Brain microvascular endothelial cell (primary cell): ENCODE data around the gene CEP41.

Experiments used
- DNase-seq: peaks from one replicate; pipeline ENCODE4 v3.0.0-alpha.2; 2020
- H3K27ac ChIP-seq: fragments of 250-450 bp; sonication (Bioruptor Pico); 2 replicates; pipeline ENCODE4 v1.5.1; 2020; ENCODE audit warnings: mild to moderate bottlenecking, moderate library complexity
- H3K27me3 ChIP-seq: fragments of 250-450 bp; sonication (Bioruptor Pico); replicated peaks from 2 replicates; pipeline ENCODE4 v1.5.1; 2020; ENCODE audit warnings: mild to moderate bottlenecking
- H3K36me3 ChIP-seq: fragments of 250-450 bp; sonication (Bioruptor Pico); replicated peaks from 2 replicates; pipeline ENCODE4 v1.5.1; 2020; ENCODE audit warnings: mild to moderate bottlenecking
- H3K4me3 ChIP-seq: 2 replicates; pipeline ENCODE4 v1.5.1; 2011; ENCODE audit warnings: low read depth, mild to moderate bottlenecking, control low read depth, low read length, moderate library complexity
- in situ Hi-C: cut with HindIII; loops from 2 replicates; pipeline ENCODE4 v1.10.0; 2017; ENCODE audit warnings: low sequenced_read_pairs, low pct_ligation_motif_present
- TF ChIP-seq, protein P1 (sequence below): IDR thresholded peaks from 2 replicates; pipeline ENCODE4 v1.5.1; 2011; ENCODE audit warnings: low read depth, mild to moderate bottlenecking, moderate library complexity, low read length, control low read depth, inconsistent platforms; ENCODE audit errors: missing control alignments

CEP41 gene

DNA sequence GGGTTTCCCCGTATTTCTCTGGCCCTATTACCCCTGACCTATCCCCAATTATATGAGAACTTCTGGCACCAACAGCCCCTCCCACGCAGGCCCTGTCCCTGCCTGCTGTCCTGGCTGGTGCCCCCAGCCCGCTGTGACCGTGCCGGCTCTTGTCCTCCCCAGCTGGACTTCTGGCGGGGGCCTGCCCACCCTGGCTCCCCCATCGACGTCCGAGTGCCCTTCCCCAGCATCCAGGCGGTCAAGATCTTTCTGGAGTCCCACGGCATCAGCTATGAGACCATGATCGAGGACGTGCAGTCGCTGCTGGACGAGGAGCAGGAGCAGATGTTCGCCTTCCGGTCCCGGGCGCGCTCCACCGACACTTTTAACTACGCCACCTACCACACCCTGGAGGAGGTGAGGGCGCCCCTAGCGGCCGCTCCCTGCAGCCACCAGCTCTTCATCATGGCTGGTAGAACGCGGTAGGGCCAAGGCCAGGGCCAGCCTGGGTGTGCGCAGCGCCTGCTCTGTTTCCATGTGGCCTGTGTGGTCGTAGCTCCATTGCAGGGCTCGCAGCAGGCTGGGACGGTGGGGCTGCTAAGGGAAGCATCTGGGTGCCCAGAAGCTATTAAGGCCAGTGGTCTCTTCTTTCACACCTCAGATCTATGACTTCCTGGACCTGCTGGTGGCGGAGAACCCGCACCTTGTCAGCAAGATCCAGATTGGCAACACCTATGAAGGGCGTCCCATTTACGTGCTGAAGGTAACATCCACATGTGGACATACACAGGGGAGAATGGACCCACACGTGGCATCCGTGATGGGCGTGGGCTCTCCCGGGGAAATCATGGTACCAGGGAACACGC, 59.1 kb downstream of the CEP41 start:
- DNase-seq = no peak
- Histone ChIP-seq H3K4me3 (no peak overlapping the region), H3K27me3 (no peaks in the 10 kb centered on the region), H3K36me3 (no peaks in the 10 kb centered on the region), H3K27ac (no peak overlapping the region)
- in situ Hi-C loops = no loop called here
- TF ChIP-seq, protein P1, sequence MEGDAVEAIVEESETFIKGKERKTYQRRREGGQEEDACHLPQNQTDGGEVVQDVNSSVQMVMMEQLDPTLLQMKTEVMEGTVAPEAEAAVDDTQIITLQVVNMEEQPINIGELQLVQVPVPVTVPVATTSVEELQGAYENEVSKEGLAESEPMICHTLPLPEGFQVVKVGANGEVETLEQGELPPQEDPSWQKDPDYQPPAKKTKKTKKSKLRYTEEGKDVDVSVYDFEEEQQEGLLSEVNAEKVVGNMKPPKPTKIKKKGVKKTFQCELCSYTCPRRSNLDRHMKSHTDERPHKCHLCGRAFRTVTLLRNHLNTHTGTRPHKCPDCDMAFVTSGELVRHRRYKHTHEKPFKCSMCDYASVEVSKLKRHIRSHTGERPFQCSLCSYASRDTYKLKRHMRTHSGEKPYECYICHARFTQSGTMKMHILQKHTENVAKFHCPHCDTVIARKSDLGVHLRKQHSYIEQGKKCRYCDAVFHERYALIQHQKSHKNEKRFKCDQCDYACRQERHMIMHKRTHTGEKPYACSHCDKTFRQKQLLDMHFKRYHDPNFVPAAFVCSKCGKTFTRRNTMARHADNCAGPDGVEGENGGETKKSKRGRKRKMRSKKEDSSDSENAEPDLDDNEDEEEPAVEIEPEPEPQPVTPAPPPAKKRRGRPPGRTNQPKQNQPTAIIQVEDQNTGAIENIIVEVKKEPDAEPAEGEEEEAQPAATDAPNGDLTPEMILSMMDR = no peak

DNA sequence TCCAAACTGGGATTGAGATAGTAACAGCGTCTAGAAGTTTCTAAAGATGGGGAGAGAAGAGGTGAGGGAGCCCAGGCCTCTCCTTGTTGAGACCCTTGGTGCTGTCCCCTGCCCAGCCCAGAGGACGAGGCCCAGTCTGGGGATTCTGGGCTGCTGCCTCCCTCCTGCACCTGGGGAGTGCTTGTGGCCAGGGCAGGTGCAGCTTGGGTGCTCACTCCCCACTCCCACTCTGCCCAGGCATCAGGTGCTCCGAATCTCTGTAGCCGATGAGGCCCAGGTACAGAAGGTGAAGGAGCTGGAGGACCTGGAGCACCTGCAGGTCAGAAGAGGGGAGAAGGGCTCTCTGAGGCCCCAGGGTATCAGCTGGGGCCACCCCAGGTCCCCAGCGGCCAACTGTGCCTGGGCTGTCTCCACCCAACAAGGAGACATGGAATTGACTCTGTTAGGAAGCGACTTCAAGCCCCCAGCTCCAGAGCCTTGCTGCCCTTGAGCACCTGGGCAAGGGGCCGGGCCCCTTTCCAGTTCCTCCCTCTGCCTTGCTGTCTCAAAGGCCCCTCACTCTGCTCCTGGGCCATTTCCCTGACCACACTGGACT, 59.9 kb downstream of the CEP41 start:
- in situ Hi-C loops = no loop called here
- Histone ChIP-seq H3K4me3 (no peak overlapping the region), H3K36me3 (no peaks in the 10 kb centered on the region), H3K27me3 (no peaks in the 10 kb centered on the region), H3K27ac (no peak overlapping the region)
- TF ChIP-seq, protein P1 = no peak
- no peak for DNase-seq

DNA sequence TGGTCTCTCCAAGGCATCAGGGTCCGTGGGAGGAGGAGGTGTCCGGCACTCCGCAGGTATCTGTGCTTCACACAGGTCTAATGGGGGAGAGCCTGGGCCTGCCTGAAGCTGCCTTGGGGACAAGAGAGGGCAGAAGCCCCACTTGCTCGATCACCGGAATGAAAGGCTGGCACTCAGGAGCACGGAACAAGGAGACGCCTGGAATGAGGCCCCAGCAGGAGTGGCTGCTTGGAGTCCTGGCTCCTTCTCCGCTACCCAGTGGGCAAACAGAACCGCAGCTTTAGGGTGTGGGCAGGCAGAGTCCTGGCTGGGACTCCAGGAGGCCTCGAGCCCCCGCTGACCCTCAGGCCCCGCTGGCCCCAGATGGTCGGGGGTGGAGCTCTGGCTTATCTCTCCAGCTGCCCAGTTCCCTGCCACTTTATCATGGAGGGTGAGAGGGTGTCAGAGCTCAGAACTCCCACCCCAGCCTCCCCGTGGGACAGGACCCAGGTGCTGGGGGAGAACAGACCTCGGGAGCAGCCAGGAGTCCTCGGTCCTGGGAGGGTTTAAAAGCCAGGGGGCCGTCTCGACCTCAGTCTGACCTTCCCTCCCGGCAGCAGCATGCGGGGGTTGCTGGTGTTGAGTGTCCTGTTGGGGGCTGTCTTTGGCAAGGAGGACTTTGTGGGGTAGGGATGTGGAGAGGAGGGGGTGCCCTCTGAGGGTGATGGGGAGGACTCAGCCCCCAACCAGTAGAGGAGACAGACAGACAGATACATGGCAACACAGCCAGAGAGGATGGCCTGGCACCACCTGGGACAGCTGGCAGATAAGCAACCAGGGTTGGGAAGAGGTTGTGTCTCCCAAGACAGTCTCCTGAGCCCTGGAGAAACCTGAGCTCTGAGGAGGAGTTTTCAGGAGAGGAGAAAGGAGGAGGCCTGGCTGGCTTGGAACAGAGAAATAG, 60.6 kb downstream of the CEP41 start, which contains the start of gene CPA1:
TSS of gene CPA1 (plus strand) at position 574 of the 940 bp plus-strand sequence. CDS start at position 601, 27 bp downstream.
- H3K4me3 ChIP-seq = no peak within 1 kb of the TSS
- no peak for DNase-seq
- H3K27ac ChIP-seq = no peak within 1 kb of the TSS
- no peaks in the 10 kb centered on the region for H3K27me3 ChIP-seq
- in situ Hi-C loops = no loop called here
- TF ChIP-seq, protein P1 = no peak
- H3K36me3 ChIP-seq = no peaks in the 10 kb centered on the region

DNA sequence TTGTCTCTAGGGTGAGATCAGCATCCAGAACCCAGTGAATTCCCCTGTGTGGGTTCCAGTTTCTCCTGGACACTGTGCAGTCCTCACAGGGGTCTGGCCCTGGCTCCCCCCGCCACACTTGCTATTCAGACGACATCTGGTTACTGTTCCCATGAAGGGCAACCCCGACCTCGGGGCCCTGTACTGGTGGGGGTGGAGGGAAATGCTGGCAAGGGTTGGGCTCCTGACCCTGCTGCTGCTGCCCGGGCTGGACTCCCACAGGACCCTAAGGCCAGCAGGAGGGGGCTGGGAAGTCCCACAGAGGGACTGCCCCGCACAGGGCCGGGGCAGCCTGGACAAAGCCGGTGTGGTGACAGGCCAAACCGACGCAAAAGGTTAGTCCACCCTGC, 61.3 kb downstream of the CEP41 start:
- DNase-seq = no peak
- no peak overlapping the region for H3K4me3 ChIP-seq
- no peaks in the 10 kb centered on the region for H3K27me3 ChIP-seq
- TF ChIP-seq, protein P1 = no peak
- H3K36me3 ChIP-seq = no peaks in the 10 kb centered on the region
- in situ Hi-C loops = no loop called here
- H3K27ac ChIP-seq = no peak overlapping the region

DNA sequence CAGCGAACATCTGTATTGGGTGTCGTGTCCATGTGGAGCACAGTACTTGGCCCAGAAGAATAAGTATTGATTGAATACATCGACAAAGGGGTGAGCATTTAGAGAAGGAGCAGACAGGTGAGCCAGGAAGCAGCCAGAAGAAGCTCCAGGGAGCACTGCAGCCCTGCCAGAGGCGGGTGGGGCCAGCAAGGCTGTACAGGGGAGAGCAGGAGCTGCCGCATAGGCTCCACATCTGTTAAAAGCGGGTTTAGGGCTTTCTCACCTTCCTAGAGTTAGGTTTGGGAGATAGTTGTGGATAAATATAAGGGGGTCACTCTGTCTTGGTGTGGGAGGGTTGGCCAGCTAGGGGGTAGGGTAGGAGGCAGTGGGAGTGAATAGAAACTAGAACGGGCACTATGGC, 61.8 kb downstream of the CEP41 start:
- TF ChIP-seq, protein P1 = no peak
- in situ Hi-C loops = no loop called here
- no peaks in the 10 kb centered on the region for H3K36me3 ChIP-seq
- no peaks in the 10 kb centered on the region for H3K27me3 ChIP-seq
- no peak for DNase-seq
- no peak overlapping the region for H3K27ac ChIP-seq
- no peak overlapping the region for H3K4me3 ChIP-seq
